VCaP (cell line): ENCODE data around the gene NLRP8.

ENCODE experiments used
- H3K27ac ChIP-seq: fragments of 450-650 bp; 2 replicates; pipeline ENCODE4 v1.5.1; 2017
- CTCF ChIP-seq: fragments of 450-650 bp; conservative IDR thresholded peaks from 2 replicates; pipeline ENCODE4 v1.5.1; 2017; ENCODE audit warnings: mild to moderate bottlenecking, moderate library complexity

NLRP8 gene

GRCh38 chr19:56026769-56027168 lies 79.1 kb downstream of the NLRP8 start:
- no peak overlapping the region for H3K27ac ChIP-seq
- TF ChIP-seq CTCF, result no peak
